ENCODE results near the gene HBM.

HBM gene

DNA sequence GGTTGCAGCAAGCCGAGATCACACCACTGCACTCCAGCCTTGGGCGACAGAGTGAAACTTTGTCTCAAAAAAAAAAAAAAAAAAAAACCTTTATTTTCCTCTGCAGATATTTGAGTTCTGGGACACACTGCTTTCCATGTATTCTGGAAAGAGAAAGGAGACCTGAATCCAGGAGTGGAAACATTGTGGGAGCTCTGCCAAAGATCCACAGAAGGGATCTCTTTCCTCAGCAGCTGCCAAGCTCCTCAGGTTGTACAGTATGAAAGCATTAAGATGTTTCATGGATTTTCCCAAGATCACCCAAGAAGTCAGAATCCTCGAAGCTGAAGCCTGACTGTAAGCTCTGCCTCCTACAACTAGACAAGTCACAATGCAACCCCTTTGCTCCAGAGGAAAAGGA lies 40.8 kb upstream of the HBM start:
- no peak overlapping the region for H3K4me3 ChIP-seq (ENCODE audit: insufficient read depth, low read depth, low read length, poor library complexity, severe bottlenecking)
- no peak for DNase-seq
- H3K27ac ChIP-seq (ENCODE audit: insufficient read depth, low read length, poor library complexity, severe bottlenecking): no peak overlapping the region
- H3K4me1 ChIP-seq (ENCODE audit: control insufficient read depth, insufficient read depth, low read length, poor library complexity, severe bottlenecking): no peaks in the 10 kb centered on the region
- H3K9me3 ChIP-seq (ENCODE audit: control insufficient read depth, low read length): no peaks in the 10 kb centered on the region
- H3K27me3 ChIP-seq (replicated peaks; ENCODE audit: control insufficient read depth, insufficient read depth, low read length, poor library complexity, severe bottlenecking): no peaks in the 10 kb centered on the region
- peaks cover 3% of the 10 kb centered on the region for H3K36me3 ChIP-seq (ENCODE audit: control insufficient read depth, insufficient read depth, low read length)

DNA sequence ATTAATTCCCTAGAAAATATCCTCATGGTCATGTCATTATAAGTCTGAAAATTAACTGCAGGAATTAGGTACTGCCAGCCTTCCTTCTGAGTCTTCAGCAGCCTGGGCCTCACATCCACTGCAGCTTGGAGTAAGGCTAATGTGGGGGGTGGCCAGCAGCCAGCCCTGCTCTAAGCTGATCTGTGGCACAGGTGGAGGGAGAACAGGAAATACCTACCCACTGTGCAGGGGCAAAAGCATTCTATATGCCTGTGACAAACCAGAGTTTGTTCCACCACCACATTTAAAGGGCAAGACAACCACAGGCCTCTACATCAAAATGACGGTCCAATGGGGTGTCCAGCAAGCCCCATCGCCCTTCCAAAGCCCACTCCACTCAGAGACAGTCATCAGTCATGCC lies 36.7 kb upstream of the HBM start:
- no peaks in the 10 kb centered on the region for H3K9me3 ChIP-seq (ENCODE audit: control insufficient read depth, low read length)
- no peak overlapping the region for H3K4me3 ChIP-seq (ENCODE audit: insufficient read depth, low read depth, low read length, poor library complexity, severe bottlenecking)
- no peaks in the 10 kb centered on the region for H3K4me1 ChIP-seq (ENCODE audit: control insufficient read depth, insufficient read depth, low read length, poor library complexity, severe bottlenecking)
- DNase-seq: no peak
- no peaks in the 10 kb centered on the region for H3K27me3 ChIP-seq (replicated peaks; ENCODE audit: control insufficient read depth, insufficient read depth, low read length, poor library complexity, severe bottlenecking)
- H3K27ac ChIP-seq (ENCODE audit: insufficient read depth, low read length, poor library complexity, severe bottlenecking): no peak overlapping the region
- H3K36me3 ChIP-seq (ENCODE audit: control insufficient read depth, insufficient read depth, low read length): no peaks in the 10 kb centered on the region

- Histone ChIP-seq H3K4me1 (ENCODE audit: control insufficient read depth, insufficient read depth, low read length, poor library complexity, severe bottlenecking) (no peaks in the 10 kb centered on the region), H3K27me3 (replicated peaks; ENCODE audit: control insufficient read depth, insufficient read depth, low read length, poor library complexity, severe bottlenecking) (no peaks in the 10 kb centered on the region), H3K27ac (ENCODE audit: insufficient read depth, low read length, poor library complexity, severe bottlenecking) (no peak overlapping the region), H3K4me3 (ENCODE audit: insufficient read depth, low read depth, low read length, poor library complexity, severe bottlenecking) (no peak overlapping the region), H3K36me3 (ENCODE audit: control insufficient read depth, insufficient read depth, low read length) (no peaks in the 10 kb centered on the region), H3K9me3 (ENCODE audit: control insufficient read depth, low read length) (no peaks in the 10 kb centered on the region)
- DNase-seq: no peak
Observed at GRCh38 chr16:130533-131173, 35.1 kb upstream of the HBM start.

- H3K36me3 ChIP-seq (ENCODE audit: control insufficient read depth, insufficient read depth, low read length): no peaks in the 10 kb centered on the region
- H3K4me3 ChIP-seq (ENCODE audit: insufficient read depth, low read depth, low read length, poor library complexity, severe bottlenecking): no peak overlapping the region
- no peak for DNase-seq
- H3K27ac ChIP-seq (ENCODE audit: insufficient read depth, low read length, poor library complexity, severe bottlenecking): no peak overlapping the region
- H3K4me1 ChIP-seq (ENCODE audit: control insufficient read depth, insufficient read depth, low read length, poor library complexity, severe bottlenecking): no peaks in the 10 kb centered on the region
- H3K27me3 ChIP-seq (replicated peaks; ENCODE audit: control insufficient read depth, insufficient read depth, low read length, poor library complexity, severe bottlenecking): no peaks in the 10 kb centered on the region
- H3K9me3 ChIP-seq (ENCODE audit: control insufficient read depth, low read length): no peaks in the 10 kb centered on the region
Observed at GRCh38 chr16:132120-132519, 33.7 kb upstream of the HBM start.

- H3K27ac ChIP-seq (ENCODE audit: insufficient read depth, low read length, poor library complexity, severe bottlenecking): no peak overlapping the region
- no peaks in the 10 kb centered on the region for H3K36me3 ChIP-seq (ENCODE audit: control insufficient read depth, insufficient read depth, low read length)
- H3K9me3 ChIP-seq (ENCODE audit: control insufficient read depth, low read length): no peaks in the 10 kb centered on the region
- no peak overlapping the region for H3K4me3 ChIP-seq (ENCODE audit: insufficient read depth, low read depth, low read length, poor library complexity, severe bottlenecking)
- H3K4me1 ChIP-seq (ENCODE audit: control insufficient read depth, insufficient read depth, low read length, poor library complexity, severe bottlenecking): no peaks in the 10 kb centered on the region
- no peaks in the 10 kb centered on the region for H3K27me3 ChIP-seq (replicated peaks; ENCODE audit: control insufficient read depth, insufficient read depth, low read length, poor library complexity, severe bottlenecking)
- DNase-seq: no peak
Observed at GRCh38 chr16:133716-134115, 32.1 kb upstream of the HBM start.

- peak in 2 of 3 donors; percentile 8 to 11 for DNase-seq
- Histone ChIP-seq H3K27ac (ENCODE audit: insufficient read depth, low read length, poor library complexity, severe bottlenecking) (peak overlapping the region; percentile 11), H3K9me3 (ENCODE audit: control insufficient read depth, low read length) (no peaks in the 10 kb centered on the region)
Observed at GRCh38 chr16:138049-138417, 27.7 kb upstream of the HBM start.

GRCh38 chr16:140175-140857 lies 25.5 kb upstream of the HBM start:
- Histone ChIP-seq H3K27ac (ENCODE audit: insufficient read depth, low read length, poor library complexity, severe bottlenecking) (no peak overlapping the region), H3K4me1 (ENCODE audit: control insufficient read depth, insufficient read depth, low read length, poor library complexity, severe bottlenecking) (no peaks in the 10 kb centered on the region)

More at GRCh38 chr16:138049-138417, 27.7 kb upstream of the HBM start:
- Histone ChIP-seq H3K36me3 (ENCODE audit: control insufficient read depth, insufficient read depth, low read length) (no peaks in the 10 kb centered on the region), H3K4me1 (ENCODE audit: control insufficient read depth, insufficient read depth, low read length, poor library complexity, severe bottlenecking) (no peaks in the 10 kb centered on the region), H3K27me3 (replicated peaks; ENCODE audit: control insufficient read depth, insufficient read depth, low read length, poor library complexity, severe bottlenecking) (no peaks in the 10 kb centered on the region), H3K4me3 (ENCODE audit: insufficient read depth, low read depth, low read length, poor library complexity, severe bottlenecking) (peak overlapping the region; percentile 73)

DNA sequence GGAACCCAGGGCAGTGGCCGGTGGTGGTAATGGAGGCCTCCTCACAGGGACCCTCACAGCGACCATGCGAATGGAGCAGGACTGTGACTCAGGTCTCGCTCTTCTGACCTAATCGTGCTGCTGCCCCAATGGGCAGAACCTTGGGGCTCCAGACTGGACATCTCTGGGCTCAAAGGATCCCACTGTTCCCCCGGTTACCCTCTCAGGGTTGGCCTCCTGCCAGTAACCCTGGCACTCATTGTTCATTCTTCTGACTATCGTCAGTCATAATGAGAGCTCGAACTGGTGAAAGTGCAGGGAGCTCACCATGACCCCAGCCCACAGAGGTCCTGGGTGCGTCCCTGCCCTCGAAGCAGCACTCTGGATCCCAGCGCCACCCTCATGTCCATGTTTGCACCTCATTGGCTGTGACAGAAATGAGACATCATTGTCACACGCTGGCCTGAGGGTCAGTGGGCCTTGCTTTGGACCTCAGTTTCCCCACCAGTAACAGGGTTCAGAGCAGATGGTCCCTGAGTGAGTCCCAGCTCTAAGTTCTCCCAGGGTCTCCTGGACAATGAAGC lies 23.3 kb upstream of the HBM start:
- Histone ChIP-seq H3K4me3 (ENCODE audit: insufficient read depth, low read depth, low read length, poor library complexity, severe bottlenecking) (no peak overlapping the region), H3K36me3 (ENCODE audit: control insufficient read depth, insufficient read depth, low read length) (no peaks in the 10 kb centered on the region), H3K4me1 (ENCODE audit: control insufficient read depth, insufficient read depth, low read length, poor library complexity, severe bottlenecking) (no peaks in the 10 kb centered on the region), H3K27ac (ENCODE audit: insufficient read depth, low read length, poor library complexity, severe bottlenecking) (no peak overlapping the region), H3K9me3 (ENCODE audit: control insufficient read depth, low read length) (no peaks in the 10 kb centered on the region), H3K27me3 (replicated peaks; ENCODE audit: control insufficient read depth, insufficient read depth, low read length, poor library complexity, severe bottlenecking) (no peaks in the 10 kb centered on the region)
- DNase-seq: no peak

More at GRCh38 chr16:140175-140857, 25.5 kb upstream of the HBM start:
- Histone ChIP-seq H3K9me3 (ENCODE audit: control insufficient read depth, low read length) (no peaks in the 10 kb centered on the region), H3K4me3 (ENCODE audit: insufficient read depth, low read depth, low read length, poor library complexity, severe bottlenecking) (no peak overlapping the region), H3K27me3 (replicated peaks; ENCODE audit: control insufficient read depth, insufficient read depth, low read length, poor library complexity, severe bottlenecking) (no peaks in the 10 kb centered on the region), H3K36me3 (ENCODE audit: control insufficient read depth, insufficient read depth, low read length) (no peaks in the 10 kb centered on the region)
- no peak for DNase-seq

GRCh38 chr16:143047-143446 lies 22.7 kb upstream of the HBM start:
- no peak overlapping the region for H3K4me3 ChIP-seq (ENCODE audit: insufficient read depth, low read depth, low read length, poor library complexity, severe bottlenecking)
- no peaks in the 10 kb centered on the region for H3K27me3 ChIP-seq (replicated peaks; ENCODE audit: control insufficient read depth, insufficient read depth, low read length, poor library complexity, severe bottlenecking)
- H3K4me1 ChIP-seq (ENCODE audit: control insufficient read depth, insufficient read depth, low read length, poor library complexity, severe bottlenecking): no peaks in the 10 kb centered on the region
- DNase-seq: no peak
- H3K27ac ChIP-seq (ENCODE audit: insufficient read depth, low read length, poor library complexity, severe bottlenecking): no peak overlapping the region
- no peaks in the 10 kb centered on the region for H3K9me3 ChIP-seq (ENCODE audit: control insufficient read depth, low read length)
- H3K36me3 ChIP-seq (ENCODE audit: control insufficient read depth, insufficient read depth, low read length): no peaks in the 10 kb centered on the region

DNA sequence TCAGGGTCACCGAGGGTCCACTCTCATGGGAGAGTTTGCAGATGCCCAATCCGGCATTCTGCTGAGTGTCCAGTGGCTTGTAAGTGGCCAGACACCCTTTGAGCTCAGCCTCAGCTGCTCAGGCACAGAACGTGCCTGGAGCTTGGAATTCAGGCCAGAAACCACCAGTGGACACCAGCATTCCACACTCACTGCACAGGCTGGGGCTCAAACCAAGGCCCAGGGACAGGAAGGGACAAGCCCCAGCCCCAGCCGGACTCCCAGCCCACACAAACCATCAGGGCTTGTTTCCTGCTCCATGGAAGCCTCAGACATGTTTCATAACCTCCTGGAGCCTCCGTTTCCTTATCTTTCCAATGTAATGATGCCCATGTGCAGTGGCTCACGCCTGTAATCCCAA lies 22.3 kb upstream of the HBM start:
- H3K27me3 ChIP-seq (replicated peaks; ENCODE audit: control insufficient read depth, insufficient read depth, low read length, poor library complexity, severe bottlenecking): no peaks in the 10 kb centered on the region

More for the DNA sequence above, 22.3 kb upstream of the HBM start:
- H3K4me3 ChIP-seq (ENCODE audit: insufficient read depth, low read depth, low read length, poor library complexity, severe bottlenecking): no peak overlapping the region
- no peaks in the 10 kb centered on the region for H3K4me1 ChIP-seq (ENCODE audit: control insufficient read depth, insufficient read depth, low read length, poor library complexity, severe bottlenecking)
- H3K27ac ChIP-seq (ENCODE audit: insufficient read depth, low read length, poor library complexity, severe bottlenecking): no peak overlapping the region
- no peaks in the 10 kb centered on the region for H3K9me3 ChIP-seq (ENCODE audit: control insufficient read depth, low read length)
- no peaks in the 10 kb centered on the region for H3K36me3 ChIP-seq (ENCODE audit: control insufficient read depth, insufficient read depth, low read length)
- DNase-seq: no peak
